ENCODE measurements around the gene SLC39A12. TPM values are rescaled to one million over a fixed set of nuclear protein-coding genes. Genes with fewer than 3 reads are reported as not detected.

The SLC39A12 gene
- total RNA-seq, 4 donors from 2014 or later: not detected

- no peaks in the 10 kb centered on the region for H3K36me3 ChIP-seq
- no peak overlapping the region for H3K4me3 ChIP-seq
- TF ChIP-seq CTCF (IDR thresholded peaks at IDR 0.05) (no peak), POLR2A (IDR thresholded peaks at IDR 0.05) (no peak)
- no peaks in the 10 kb centered on the region for H3K4me1 ChIP-seq
- 59 to 63% methylated on average over 7 to 8 of the region's 8 CpGs for WGBS, 2 donors
- H3K9me3 ChIP-seq: no peaks in the 10 kb centered on the region
- H3K27ac ChIP-seq: no peak overlapping the region
- intact Hi-C loops (cut with DNase I): no loop called here
- no peak for DNase-seq
- H3K27me3 ChIP-seq: no peaks in the 10 kb centered on the region
These were observed 93.4 kb downstream of the SLC39A12 start for GRCh38 chr10:18044976-18045720.

- TF ChIP-seq POLR2A (IDR thresholded peaks at IDR 0.05) (no peak), CTCF (IDR thresholded peaks at IDR 0.05) (no peak)
- no peaks in the 10 kb centered on the region for H3K27me3 ChIP-seq
- WGBS, 2 donors: 25 to 33% methylated on average over 1 of the region's 1 CpG
- peaks cover 0 to 4% (median 0%) of the 10 kb centered on the region in 3 donors for H3K9me3 ChIP-seq
- intact Hi-C loops (cut with DNase I): no loop called here
- no peak overlapping the region for H3K4me3 ChIP-seq
- no peak overlapping the region for H3K27ac ChIP-seq
- DNase-seq: no peak
- H3K4me1 ChIP-seq: no peaks in the 10 kb centered on the region
- H3K36me3 ChIP-seq: no peaks in the 10 kb centered on the region
These were observed 104.9 kb downstream of the SLC39A12 start for GRCh38 chr10:18056583-18056982.

- Histone ChIP-seq H3K27me3 (no peaks in the 10 kb centered on the region), H3K27ac (peak overlapping the region in 3 of 4 donors; percentile 19 to 51 (median 22)), H3K4me1 (no peaks in the 10 kb centered on the region), H3K36me3 (no peaks in the 10 kb centered on the region), H3K9me3 (peaks cover 0 to 4% (median 0%) of the 10 kb centered on the region in 3 donors), H3K4me3 (no peak overlapping the region)
- TF ChIP-seq CTCF (IDR thresholded peaks at IDR 0.05): no peak
- no peak for TF ChIP-seq POLR2A (IDR thresholded peaks at IDR 0.05)
- 56 to 62% methylated on average over 19 of the region's 19 CpGs for WGBS, 2 donors
- DNase-seq: no peak
- intact Hi-C loops (cut with DNase I): no loop called here
These were observed 108.3 kb downstream of the SLC39A12 start for GRCh38 chr10:18059826-18060559.

GRCh38 chr10:18066947-18067346 lies 115.2 kb downstream of the SLC39A12 start:
- WGBS, 2 donors: 80 to 85% methylated on average over 4 of the region's 4 CpGs
- Histone ChIP-seq H3K36me3 (no peaks in the 10 kb centered on the region), H3K27ac (no peak overlapping the region), H3K4me1 (no peaks in the 10 kb centered on the region), H3K9me3 (peaks cover 0 to 11% (median 0%) of the 10 kb centered on the region in 3 donors), H3K27me3 (no peaks in the 10 kb centered on the region), H3K4me3 (no peak overlapping the region)
- intact Hi-C loops (cut with DNase I): no loop called here
- no peak for DNase-seq
- TF ChIP-seq POLR2A (IDR thresholded peaks at IDR 0.05) (no peak), CTCF (IDR thresholded peaks at IDR 0.05) (no peak)

- Histone ChIP-seq H3K9me3 (peaks cover 0 to 11% (median 0%) of the 10 kb centered on the region in 3 donors), H3K36me3 (no peaks in the 10 kb centered on the region), H3K27me3 (no peaks in the 10 kb centered on the region), H3K27ac (no peak overlapping the region), H3K4me1 (no peaks in the 10 kb centered on the region), H3K4me3 (no peak overlapping the region)
- DNase-seq: no peak
- no peak for TF ChIP-seq CTCF (IDR thresholded peaks at IDR 0.05)
- no peak for TF ChIP-seq POLR2A (IDR thresholded peaks at IDR 0.05)
- 69 to 76% methylated on average over 4 of the region's 4 CpGs for WGBS, 2 donors
- intact Hi-C loops (cut with DNase I): no loop called here
These were observed 116.7 kb downstream of the SLC39A12 start for GRCh38 chr10:18068401-18068800.

Measured in esophagus squamous epithelium (tissue), 5 donors.